Stomach (tissue), 4 donors: ENCODE data around the gene STN1.

Experiments
- CTCF ChIP-seq, 7 experiments: fragments of 450-650 bp in 4 of 7; fragments of 200-600 bp in 3 of 7; sonication (generic) in 3 of 7; IDR thresholded peaks; one replicate each; pipeline ENCODE4 v1.5.1; 2016 to 2019; ENCODE audit warnings: antibody characterized with exemption in 7 of 7, control low read depth in 2 of 7, mild to moderate bottlenecking in 1 of 7
- EP300 ChIP-seq: sonication (generic); formaldehyde crosslinking; IDR thresholded peaks from one replicate; pipeline ENCODE4 v1.6.1; 2017; ENCODE audit warnings: antibody characterized with exemption
- POLR2A ChIP-seq, 4 donors: fragments of 450-650 bp; IDR thresholded peaks; one replicate each; pipeline ENCODE4 v1.6.1; 2016; ENCODE audit warnings: antibody characterized with exemption in 4 of 4, control low read depth in 2 of 4, mild to moderate bottlenecking in 1 of 4, moderate library complexity in 1 of 4

DNA sequence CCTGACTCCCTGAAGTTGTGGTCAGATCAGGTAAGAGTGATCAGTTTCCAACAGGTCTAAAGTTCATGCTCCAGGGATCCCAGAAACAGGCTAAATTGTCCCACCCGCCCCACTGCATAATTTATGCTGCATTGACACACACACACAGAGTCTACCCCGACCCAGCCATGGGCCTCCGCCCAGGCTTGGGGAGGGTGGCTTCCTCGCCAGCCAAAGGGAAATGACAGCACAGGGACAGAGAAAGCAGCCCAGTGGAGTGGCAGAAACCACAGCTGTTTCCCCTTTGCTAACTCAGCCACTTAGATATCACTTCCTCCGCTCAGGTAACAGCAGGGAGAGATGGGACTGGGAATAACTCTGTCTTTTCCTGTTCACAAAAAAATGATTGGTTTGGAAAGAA lies 72.0 kb downstream of the STN1 start:
- TF ChIP-seq CTCF (IDR thresholded peaks at IDR 0.05) (no peak), EP300 (no peak), POLR2A (IDR thresholded peaks at IDR 0.05) (no peak)
